Measurements from ENCODE around the gene NGFR.

DNA sequence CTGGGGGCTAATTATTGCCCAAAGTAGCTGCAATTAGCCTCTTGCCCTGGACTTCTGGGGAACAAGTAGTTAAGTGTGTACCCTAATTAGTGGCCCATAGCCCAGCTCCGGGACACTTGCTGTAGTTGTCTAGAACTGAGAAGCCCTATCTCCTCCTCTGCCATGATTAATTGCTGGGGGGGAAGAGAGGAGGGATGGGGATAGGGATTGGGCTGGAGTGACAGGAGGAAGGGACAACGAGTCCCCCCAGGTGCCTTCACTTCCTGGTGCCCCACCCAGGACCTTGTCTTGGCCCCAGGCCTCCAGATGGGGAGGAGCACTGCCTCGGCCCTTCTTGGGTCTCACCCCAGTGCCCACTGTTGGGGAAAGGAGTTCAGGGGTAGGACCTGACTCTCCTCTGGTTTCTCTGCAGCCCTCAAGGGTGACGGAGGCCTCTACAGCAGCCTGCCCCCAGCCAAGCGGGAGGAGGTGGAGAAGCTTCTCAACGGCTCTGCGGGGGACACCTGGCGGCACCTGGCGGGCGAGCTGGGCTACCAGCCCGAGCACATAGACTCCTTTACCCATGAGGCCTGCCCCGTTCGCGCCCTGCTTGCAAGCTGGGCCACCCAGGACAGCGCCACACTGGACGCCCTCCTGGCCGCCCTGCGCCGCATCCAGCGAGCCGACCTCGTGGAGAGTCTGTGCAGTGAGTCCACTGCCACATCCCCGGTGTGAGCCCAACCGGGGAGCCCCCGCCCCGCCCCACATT, 17.4 kb downstream of the NGFR start:
- TF ChIP-seq ETV6 (CRISPR knock-in tag; IDR thresholded peaks at IDR 0.05) (no peak), AFF4 (CRISPR knock-in tag; IDR thresholded peaks at IDR 0.05; ENCODE audit: borderline replicate concordance) (no peak), SP1 (CRISPR knock-in tag; conservative IDR thresholded peaks at IDR 0.05) (no peak)
- TF ChIP-seq, protein P1, sequence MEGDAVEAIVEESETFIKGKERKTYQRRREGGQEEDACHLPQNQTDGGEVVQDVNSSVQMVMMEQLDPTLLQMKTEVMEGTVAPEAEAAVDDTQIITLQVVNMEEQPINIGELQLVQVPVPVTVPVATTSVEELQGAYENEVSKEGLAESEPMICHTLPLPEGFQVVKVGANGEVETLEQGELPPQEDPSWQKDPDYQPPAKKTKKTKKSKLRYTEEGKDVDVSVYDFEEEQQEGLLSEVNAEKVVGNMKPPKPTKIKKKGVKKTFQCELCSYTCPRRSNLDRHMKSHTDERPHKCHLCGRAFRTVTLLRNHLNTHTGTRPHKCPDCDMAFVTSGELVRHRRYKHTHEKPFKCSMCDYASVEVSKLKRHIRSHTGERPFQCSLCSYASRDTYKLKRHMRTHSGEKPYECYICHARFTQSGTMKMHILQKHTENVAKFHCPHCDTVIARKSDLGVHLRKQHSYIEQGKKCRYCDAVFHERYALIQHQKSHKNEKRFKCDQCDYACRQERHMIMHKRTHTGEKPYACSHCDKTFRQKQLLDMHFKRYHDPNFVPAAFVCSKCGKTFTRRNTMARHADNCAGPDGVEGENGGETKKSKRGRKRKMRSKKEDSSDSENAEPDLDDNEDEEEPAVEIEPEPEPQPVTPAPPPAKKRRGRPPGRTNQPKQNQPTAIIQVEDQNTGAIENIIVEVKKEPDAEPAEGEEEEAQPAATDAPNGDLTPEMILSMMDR (IDR thresholded peaks at IDR 0.05): no peak

Measured in WTC11 (cell line).